Activated T-cell treated with anti-CD3 and anti-CD28 coated beads, Interleukin-2, amount 50 U/mL, for 72 hours (primary cell): ENCODE results near the gene DDOST. TPM values are rescaled to one million over a fixed set of nuclear protein-coding genes. Genes with fewer than 3 reads are reported as not detected.

ENCODE experiments used
- ATAC-seq, 2 donors: fragments of 150-1000 bp; cut with Tn5 transposase; replicated peaks in 1 of 2; 2 replicates each; pipeline ENCODE4 v1.10.0; 2021; ENCODE audit warnings: moderate library complexity in 2 of 2, mild to moderate bottlenecking in 1 of 2
- DNase-seq, 2 donors: peaks; one replicate each; pipeline ENCODE4 v3.0.0; 2021 to 2022; ENCODE audit warnings: mixed read lengths in 1 of 2
- H3K27ac Mint-ChIP-seq: one replicate; pipeline ENCODE4 v1.8.0; 2022; ENCODE audit warnings: mild to moderate bottlenecking, moderate library complexity, mixed read lengths
- H3K27me3 Mint-ChIP-seq: one replicate; pipeline ENCODE4 v1.8.0; 2022; ENCODE audit warnings: low read depth, mixed read lengths
- H3K36me3 Mint-ChIP-seq, 2 donors: one replicate each; pipeline ENCODE4 v1.8.0; 2022; ENCODE audit warnings: mixed read lengths in 2 of 2, mild to moderate bottlenecking in 1 of 2; ENCODE audit not compliant: insufficient read depth in 2 of 2
- H3K4me1 Mint-ChIP-seq: one replicate; pipeline ENCODE4 v1.8.0; 2022; ENCODE audit warnings: low read depth, mixed read lengths
- H3K4me3 Mint-ChIP-seq, 2 donors: one replicate each; pipeline ENCODE4 v1.8.0; 2022; ENCODE audit warnings: mild to moderate bottlenecking in 2 of 2, mixed read lengths in 2 of 2, moderate library complexity in 2 of 2
- H3K9me3 Mint-ChIP-seq, 2 donors: one replicate each; pipeline ENCODE4 v1.8.0; 2022; ENCODE audit warnings: mixed read lengths in 2 of 2
- total RNA-seq, 2 donors: library from RNA; stranded (reverse); gene quantifications; one replicate each; pipeline ENCODE4 v1.2.3, GENCODE V29; 2022

Gene DDOST
- total RNA-seq, 2 donors from 2014 or later: 159 to 175 TPM

GRCh38 chr1:20663969-20664715, 3.0 kb upstream of the DDOST start:
- no peaks in the 10 kb centered on the region for H3K27me3 Mint-ChIP-seq
- H3K36me3 Mint-ChIP-seq: peaks cover 5 to 11% of the 10 kb centered on the region in 2 donors
- H3K4me3 Mint-ChIP-seq: no peak overlapping the region
- no peak for ATAC-seq
- no peak overlapping the region for H3K27ac Mint-ChIP-seq
- DNase-seq: no peak
- peaks cover 32% of the 10 kb centered on the region for H3K4me1 Mint-ChIP-seq
- peaks cover 0 to 3% of the 10 kb centered on the region in 2 donors for H3K9me3 Mint-ChIP-seq

- H3K9me3 Mint-ChIP-seq: peaks cover 0 to 3% of the 10 kb centered on the region in 2 donors
- ATAC-seq (no peak), DNase-seq (no peak)
- peaks cover 40% of the 10 kb centered on the region for H3K4me1 Mint-ChIP-seq
- peak overlapping the region; percentile 38 to 99 for H3K4me3 Mint-ChIP-seq
- H3K27ac Mint-ChIP-seq: no peak overlapping the region
- no peaks in the 10 kb centered on the region for H3K27me3 Mint-ChIP-seq
- peaks cover 5 to 11% of the 10 kb centered on the region in 2 donors for H3K36me3 Mint-ChIP-seq
Measured at GRCh38 chr1:20663365-20663764, 2.2 kb upstream of the DDOST start.

GRCh38 chr1:20662110-20662475, 924 bp upstream of the DDOST start:
- peaks cover 5 to 11% of the 10 kb centered on the region in 2 donors for H3K36me3 Mint-ChIP-seq
- H3K4me3 Mint-ChIP-seq: peak overlapping the region; percentile 88 to 99
- no peaks in the 10 kb centered on the region for H3K27me3 Mint-ChIP-seq
- peak overlapping the region; percentile 86 for H3K27ac Mint-ChIP-seq
- H3K4me1 Mint-ChIP-seq: peaks cover 51% of the 10 kb centered on the region
- peaks cover 0 to 3% of the 10 kb centered on the region in 2 donors for H3K9me3 Mint-ChIP-seq
- DNase-seq: no peak
- no peak for ATAC-seq

- no peaks in the 10 kb centered on the region for H3K27me3 Mint-ChIP-seq
- H3K27ac Mint-ChIP-seq: peak overlapping the region; percentile 86
- ATAC-seq (peak; percentile 0), DNase-seq (peak; percentile 15 to 25)
- H3K9me3 Mint-ChIP-seq: no peaks in the 10 kb centered on the region
- H3K4me1 Mint-ChIP-seq: peaks cover 51% of the 10 kb centered on the region
- peak overlapping the region; percentile 88 to 99 for H3K4me3 Mint-ChIP-seq
- peaks cover 11 to 16% of the 10 kb centered on the region in 2 donors for H3K36me3 Mint-ChIP-seq
Measured at GRCh38 chr1:20660847-20661206, 342 bp downstream of the DDOST start.

GRCh38 chr1:20660363-20660762, 806 bp downstream of the DDOST start:
- Mint-ChIP-seq H3K4me1 (peaks cover 51% of the 10 kb centered on the region), H3K36me3 (peaks cover 11 to 16% of the 10 kb centered on the region in 2 donors), H3K4me3 (peak overlapping the region; percentile 88 to 99), H3K27me3 (no peaks in the 10 kb centered on the region), H3K9me3 (no peaks in the 10 kb centered on the region), H3K27ac (peak overlapping the region; percentile 86)
- ATAC-seq (no peak), DNase-seq (no peak)

- Mint-ChIP-seq H3K4me3 (peak overlapping the region; percentile 88 to 99), H3K9me3 (no peaks in the 10 kb centered on the region), H3K4me1 (peaks cover 51% of the 10 kb centered on the region), H3K27ac (peak overlapping the region; percentile 92), H3K27me3 (no peaks in the 10 kb centered on the region), H3K36me3 (peaks cover 14 to 16% of the 10 kb centered on the region in 2 donors)
- ATAC-seq: no peak
- no peak for DNase-seq
Measured at GRCh38 chr1:20658166-20658915, 2.8 kb downstream of the DDOST start.

- Mint-ChIP-seq H3K4me3 (no peak overlapping the region), H3K9me3 (no peaks in the 10 kb centered on the region), H3K27ac (peak overlapping the region; percentile 80), H3K4me1 (peaks cover 42% of the 10 kb centered on the region), H3K36me3 (peaks cover 16 to 17% of the 10 kb centered on the region in 2 donors), H3K27me3 (no peaks in the 10 kb centered on the region)
- ATAC-seq (no peak), DNase-seq (no peak)
Measured at GRCh38 chr1:20657024-20657423, 4.1 kb downstream of the DDOST start.

GRCh38 chr1:20654104-20654690, 7.0 kb downstream of the DDOST start:
- no peak overlapping the region for H3K27ac Mint-ChIP-seq
- no peak for ATAC-seq
- DNase-seq: no peak
- no peak overlapping the region for H3K4me3 Mint-ChIP-seq
- peaks cover 24% of the 10 kb centered on the region for H3K4me1 Mint-ChIP-seq
- peaks cover 8 to 17% of the 10 kb centered on the region in 2 donors for H3K36me3 Mint-ChIP-seq
- H3K9me3 Mint-ChIP-seq: no peaks in the 10 kb centered on the region
- H3K27me3 Mint-ChIP-seq: no peaks in the 10 kb centered on the region

GRCh38 chr1:20652300-20652699, 8.9 kb downstream of the DDOST start:
- H3K36me3 Mint-ChIP-seq: peaks cover 7 to 17% of the 10 kb centered on the region in 2 donors
- H3K9me3 Mint-ChIP-seq: no peaks in the 10 kb centered on the region
- H3K4me1 Mint-ChIP-seq: peaks cover 6% of the 10 kb centered on the region
- no peak for ATAC-seq
- H3K27me3 Mint-ChIP-seq: no peaks in the 10 kb centered on the region
- no peak overlapping the region for H3K4me3 Mint-ChIP-seq
- H3K27ac Mint-ChIP-seq: no peak overlapping the region
- no peak for DNase-seq

- H3K36me3 Mint-ChIP-seq: peaks cover 2 to 8% of the 10 kb centered on the region in 2 donors
- H3K27ac Mint-ChIP-seq: no peak overlapping the region
- no peak for ATAC-seq
- no peaks in the 10 kb centered on the region for H3K9me3 Mint-ChIP-seq
- H3K27me3 Mint-ChIP-seq: no peaks in the 10 kb centered on the region
- H3K4me3 Mint-ChIP-seq: no peak overlapping the region
- H3K4me1 Mint-ChIP-seq: no peaks in the 10 kb centered on the region
- no peak for DNase-seq
Measured at GRCh38 chr1:20648946-20649345, 12.2 kb downstream of the DDOST start.

- H3K4me3 Mint-ChIP-seq: no peak overlapping the region
- DNase-seq (no peak), ATAC-seq (no peak)
- no peak overlapping the region for H3K27ac Mint-ChIP-seq
- H3K9me3 Mint-ChIP-seq: no peaks in the 10 kb centered on the region
- H3K36me3 Mint-ChIP-seq: peaks cover 2 to 8% of the 10 kb centered on the region in 2 donors
- no peaks in the 10 kb centered on the region for H3K4me1 Mint-ChIP-seq
- H3K27me3 Mint-ChIP-seq: no peaks in the 10 kb centered on the region
Measured at GRCh38 chr1:20648438-20648837, 12.7 kb downstream of the DDOST start.

- no peak for DNase-seq
- Mint-ChIP-seq H3K9me3 (no peaks in the 10 kb centered on the region), H3K27ac (no peak overlapping the region), H3K36me3 (peaks cover 0 to 5% of the 10 kb centered on the region in 2 donors), H3K4me1 (no peaks in the 10 kb centered on the region), H3K27me3 (no peaks in the 10 kb centered on the region), H3K4me3 (no peak overlapping the region)
- no peak for ATAC-seq
Measured at GRCh38 chr1:20645414-20645813, 15.8 kb downstream of the DDOST start.

GRCh38 chr1:20644416-20644815, 16.8 kb downstream of the DDOST start:
- H3K36me3 Mint-ChIP-seq: peaks cover 0 to 2% of the 10 kb centered on the region in 2 donors
- no peaks in the 10 kb centered on the region for H3K27me3 Mint-ChIP-seq
- ATAC-seq: no peak
- no peaks in the 10 kb centered on the region for H3K9me3 Mint-ChIP-seq
- H3K4me1 Mint-ChIP-seq: no peaks in the 10 kb centered on the region
- no peak overlapping the region for H3K27ac Mint-ChIP-seq
- no peak overlapping the region for H3K4me3 Mint-ChIP-seq
- no peak for DNase-seq
